Panc1 (cell line): Measurements from ENCODE around the gene OR2W3. TPM values are rescaled to one million over a fixed set of nuclear protein-coding genes. Genes with fewer than 3 reads are reported as not detected.

ENCODE experiments used
- ATAC-seq: fragments of 200-7000 bp; cut with Tn5 transposase; 2 replicates; pipeline ENCODE4 v1.9.1; 2020; ENCODE audit warnings: mild to moderate bottlenecking, moderate library complexity
- BruUV-seq: library from RNA; stranded (reverse); fragments of 400-500 nt; replicated peaks from 2 replicates; lab custom pipeline; 2021; lab: Mats Ljungman, UMichigan
- CTCF ChIA-PET: fragments of 300-600 bp; sonication (Branson Sonifier 250); formaldehyde crosslinking; loops from one replicate; lab custom pipeline; 2022; ENCODE audit warnings: antibody characterized with exemption; lab: Charles Lee
- POLR2A ChIA-PET: fragments of 300-600 bp; sonication (Branson Sonifier 250); formaldehyde crosslinking; loops from one replicate; lab custom pipeline; 2022; ENCODE audit warnings: antibody characterized with exemption; lab: Charles Lee
- DNase-seq: peaks from one replicate; pipeline ENCODE4 v3.0.0-alpha.2; 2010; ENCODE audit warnings: low read depth, low spot score
- H3K27ac ChIP-seq: 2 replicates; pipeline ENCODE4 v1.5.1; 2011; ENCODE audit warnings: mild to moderate bottlenecking, low read length, inconsistent platforms
- H3K27me3 ChIP-seq: fragments of 200-500 bp; sonication (Bioruptor generic); 2 replicates; pipeline ENCODE4 v1.6.0; 2014; ENCODE audit warnings: low read length, inconsistent platforms; ENCODE audit not compliant: control insufficient read depth, insufficient read depth
- H3K36me3 ChIP-seq: fragments of 200-500 bp; sonication (Bioruptor generic); 2 replicates; pipeline ENCODE4 v1.5.1; 2014; ENCODE audit warnings: inconsistent platforms, mild to moderate bottlenecking, low read length, moderate library complexity; ENCODE audit not compliant: control insufficient read depth, insufficient read depth
- H3K4me1 ChIP-seq: 2 replicates; pipeline ENCODE4 v1.5.1; 2011; ENCODE audit warnings: inconsistent platforms, mild to moderate bottlenecking, low read length, moderate library complexity; ENCODE audit not compliant: control insufficient read depth, insufficient read depth
- H3K4me3 ChIP-seq, 2 experiments: 2 replicates each; pipeline ENCODE4 v1.5.1; 2011 to 2012; ENCODE audit warnings: low read depth in 2 of 2, low read length in 2 of 2, mild to moderate bottlenecking in 2 of 2, inconsistent platforms in 1 of 2, moderate library complexity in 1 of 2
- H3K9me3 ChIP-seq: fragments of 200-500 bp; sonication (Bioruptor generic); 2 replicates; pipeline ENCODE4 v1.5.1; 2014; ENCODE audit warnings: low read depth, mild to moderate bottlenecking, inconsistent platforms, low read length, moderate library complexity; ENCODE audit not compliant: control insufficient read depth, insufficient read depth
- POLR2AphosphoS5 ChIP-seq: IDR thresholded peaks from 2 replicates; pipeline ENCODE4 v1.6.1; 2012; ENCODE audit warnings: mild to moderate bottlenecking, low read depth, low read length, moderate library complexity
- SIN3A ChIP-seq: IDR thresholded peaks from 2 replicates; pipeline ENCODE4 v1.6.1; 2012; ENCODE audit warnings: low read depth, mild to moderate bottlenecking, low read length, moderate library complexity, borderline replicate concordance; ENCODE audit not compliant: insufficient read depth
- TCF7L2 ChIP-seq: IDR thresholded peaks from 2 replicates; pipeline ENCODE4 v1.6.1; 2011; ENCODE audit warnings: mild to moderate bottlenecking, low read depth, low read length, inconsistent platforms
- in situ Hi-C: cut with HindIII; loops from 2 replicates; pipeline ENCODE4 v1.10.0; 2016; ENCODE audit warnings: low sequenced_read_pairs, low pct_unique_long_range_greater_than_20kb
- intact Hi-C: fragments of 100-400 bp; cut with micrococcal nuclease; formaldehyde crosslinking; loops from one replicate; pipeline ENCODE4 v1.10.0; 2022; ENCODE audit not compliant: unreplicated experiment
- total RNA-seq: library from RNA; stranded (reverse); gene quantifications from one replicate; pipeline ENCODE4 v1.2.1, GENCODE V29; 2021; ENCODE audit not compliant: unreplicated experiment
- TF ChIP-seq, protein P1 (sequence below), 2 experiments: IDR thresholded peaks; 2 replicates each; pipeline ENCODE4 v1.6.1; 2011 to 2012; ENCODE audit warnings: low read depth in 2 of 2, control low read depth in 1 of 2, low read length in 1 of 2, mild to moderate bottlenecking in 1 of 2, moderate library complexity in 1 of 2; ENCODE audit not compliant: insufficient read depth in 1 of 2
- TF ChIP-seq, protein P2 (sequence below): fragments of 450-650 bp; IDR thresholded peaks from 2 replicates; pipeline ENCODE4 v1.5.1; 2017; ENCODE audit warnings: mild to moderate bottlenecking

Gene OR2W3
- total RNA-seq, 1 experiment from 2014 or later: not detected

DNA sequence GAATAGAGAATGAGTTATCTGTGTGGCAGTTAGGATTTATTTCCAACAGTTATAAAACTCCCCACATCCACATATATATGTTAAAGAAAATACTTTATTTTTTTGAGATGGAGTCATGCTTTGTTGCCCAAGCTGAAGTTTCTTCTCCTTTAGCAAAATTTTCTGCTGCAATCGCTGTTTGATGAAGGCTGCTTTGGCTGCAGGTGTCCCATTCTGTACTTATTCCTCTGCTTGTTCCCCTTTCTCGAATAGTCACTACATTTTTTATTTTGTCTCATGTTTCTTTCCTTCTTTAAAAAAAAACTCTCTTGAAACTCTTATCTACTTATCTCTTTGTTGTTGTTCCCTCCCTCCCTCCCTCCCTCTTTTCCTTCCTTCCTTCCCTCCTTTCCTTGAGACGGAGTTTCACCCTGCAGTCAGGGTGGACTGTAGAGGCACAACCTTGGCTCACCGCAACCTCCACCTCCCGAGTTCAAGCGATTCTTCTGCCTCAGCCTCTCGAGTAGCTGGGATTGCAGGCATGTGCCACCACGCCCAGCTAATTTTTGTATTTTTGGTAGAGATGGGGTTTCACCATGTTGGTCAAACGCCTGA is 10.6 kb downstream of the OR2W3 start:
- no peaks in the 10 kb centered on the region for H3K27me3 ChIP-seq
- ATAC-seq (peak; percentile 78), DNase-seq (peak; percentile 7)
- ChIA-PET POLR2A (no interaction called here), CTCF (no interaction called here)
- BruUV-seq: no TSS peak
- H3K9me3 ChIP-seq: no peaks in the 10 kb centered on the region
- intact Hi-C loops: no loop called here
- in situ Hi-C loops: no loop called here
- no peaks in the 10 kb centered on the region for H3K4me1 ChIP-seq
- H3K36me3 ChIP-seq: no peaks in the 10 kb centered on the region
- peak overlapping the region; percentile 13 to 41 for H3K4me3 ChIP-seq
- TF ChIP-seq, protein P1, sequence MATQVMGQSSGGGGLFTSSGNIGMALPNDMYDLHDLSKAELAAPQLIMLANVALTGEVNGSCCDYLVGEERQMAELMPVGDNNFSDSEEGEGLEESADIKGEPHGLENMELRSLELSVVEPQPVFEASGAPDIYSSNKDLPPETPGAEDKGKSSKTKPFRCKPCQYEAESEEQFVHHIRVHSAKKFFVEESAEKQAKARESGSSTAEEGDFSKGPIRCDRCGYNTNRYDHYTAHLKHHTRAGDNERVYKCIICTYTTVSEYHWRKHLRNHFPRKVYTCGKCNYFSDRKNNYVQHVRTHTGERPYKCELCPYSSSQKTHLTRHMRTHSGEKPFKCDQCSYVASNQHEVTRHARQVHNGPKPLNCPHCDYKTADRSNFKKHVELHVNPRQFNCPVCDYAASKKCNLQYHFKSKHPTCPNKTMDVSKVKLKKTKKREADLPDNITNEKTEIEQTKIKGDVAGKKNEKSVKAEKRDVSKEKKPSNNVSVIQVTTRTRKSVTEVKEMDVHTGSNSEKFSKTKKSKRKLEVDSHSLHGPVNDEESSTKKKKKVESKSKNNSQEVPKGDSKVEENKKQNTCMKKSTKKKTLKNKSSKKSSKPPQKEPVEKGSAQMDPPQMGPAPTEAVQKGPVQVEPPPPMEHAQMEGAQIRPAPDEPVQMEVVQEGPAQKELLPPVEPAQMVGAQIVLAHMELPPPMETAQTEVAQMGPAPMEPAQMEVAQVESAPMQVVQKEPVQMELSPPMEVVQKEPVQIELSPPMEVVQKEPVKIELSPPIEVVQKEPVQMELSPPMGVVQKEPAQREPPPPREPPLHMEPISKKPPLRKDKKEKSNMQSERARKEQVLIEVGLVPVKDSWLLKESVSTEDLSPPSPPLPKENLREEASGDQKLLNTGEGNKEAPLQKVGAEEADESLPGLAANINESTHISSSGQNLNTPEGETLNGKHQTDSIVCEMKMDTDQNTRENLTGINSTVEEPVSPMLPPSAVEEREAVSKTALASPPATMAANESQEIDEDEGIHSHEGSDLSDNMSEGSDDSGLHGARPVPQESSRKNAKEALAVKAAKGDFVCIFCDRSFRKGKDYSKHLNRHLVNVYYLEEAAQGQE (IDR thresholded peaks at IDR 0.05; ENCODE audit: insufficient read depth in 1 of 2, low read depth in 2 of 2, low read length in 1 of 2): no peak
- TF ChIP-seq SIN3A: no peak
- no peak for TF ChIP-seq TCF7L2
- no peak for TF ChIP-seq POLR2AphosphoS5
- TF ChIP-seq, protein P2, sequence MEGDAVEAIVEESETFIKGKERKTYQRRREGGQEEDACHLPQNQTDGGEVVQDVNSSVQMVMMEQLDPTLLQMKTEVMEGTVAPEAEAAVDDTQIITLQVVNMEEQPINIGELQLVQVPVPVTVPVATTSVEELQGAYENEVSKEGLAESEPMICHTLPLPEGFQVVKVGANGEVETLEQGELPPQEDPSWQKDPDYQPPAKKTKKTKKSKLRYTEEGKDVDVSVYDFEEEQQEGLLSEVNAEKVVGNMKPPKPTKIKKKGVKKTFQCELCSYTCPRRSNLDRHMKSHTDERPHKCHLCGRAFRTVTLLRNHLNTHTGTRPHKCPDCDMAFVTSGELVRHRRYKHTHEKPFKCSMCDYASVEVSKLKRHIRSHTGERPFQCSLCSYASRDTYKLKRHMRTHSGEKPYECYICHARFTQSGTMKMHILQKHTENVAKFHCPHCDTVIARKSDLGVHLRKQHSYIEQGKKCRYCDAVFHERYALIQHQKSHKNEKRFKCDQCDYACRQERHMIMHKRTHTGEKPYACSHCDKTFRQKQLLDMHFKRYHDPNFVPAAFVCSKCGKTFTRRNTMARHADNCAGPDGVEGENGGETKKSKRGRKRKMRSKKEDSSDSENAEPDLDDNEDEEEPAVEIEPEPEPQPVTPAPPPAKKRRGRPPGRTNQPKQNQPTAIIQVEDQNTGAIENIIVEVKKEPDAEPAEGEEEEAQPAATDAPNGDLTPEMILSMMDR: no peak
- H3K27ac ChIP-seq: no peak overlapping the region

DNA sequence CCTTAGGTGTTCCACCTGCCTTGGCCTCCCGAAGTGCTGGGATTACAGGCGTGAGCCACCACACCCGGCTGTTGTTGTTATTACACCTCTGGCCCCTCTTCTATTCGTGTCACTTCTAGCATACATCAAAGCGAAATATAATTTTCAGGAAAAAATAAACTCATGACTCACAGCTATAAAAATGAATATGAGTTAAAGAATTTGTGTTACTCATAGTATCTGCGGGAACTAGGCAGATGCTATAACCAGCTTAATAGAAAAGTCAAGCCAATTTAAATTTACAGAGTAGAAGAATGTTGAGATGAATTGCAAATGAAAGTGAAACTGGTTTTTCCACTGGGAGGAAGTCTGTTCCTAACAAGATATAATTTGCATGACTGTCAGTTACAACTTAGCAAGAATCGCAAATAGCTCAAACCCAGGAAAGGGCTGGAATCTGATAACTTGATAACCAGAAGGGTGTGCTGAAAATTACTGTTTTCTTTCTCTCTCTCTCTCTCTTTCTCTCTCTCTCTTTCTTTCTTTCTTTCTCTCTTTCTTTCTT is 11.2 kb downstream of the OR2W3 start:
- ChIA-PET CTCF (interaction anchor here (0.7 kb wide), 1 partner anchor 145 kb away, joined by 4 read pairs; no protein-coding TSS in a partner anchor), POLR2A (no interaction called here)
- in situ Hi-C loops: no loop called here
- Histone ChIP-seq H3K4me1 (no peaks in the 10 kb centered on the region), H3K4me3 (peak overlapping the region; percentile 13 to 41), H3K36me3 (no peaks in the 10 kb centered on the region), H3K27ac (no peak overlapping the region), H3K9me3 (no peaks in the 10 kb centered on the region), H3K27me3 (no peaks in the 10 kb centered on the region)
- intact Hi-C loops: no loop called here
- TF ChIP-seq, protein P1 (IDR thresholded peaks at IDR 0.05; ENCODE audit: insufficient read depth in 1 of 2, low read depth in 2 of 2, low read length in 1 of 2): no peak
- TF ChIP-seq TCF7L2: no peak
- no peak for TF ChIP-seq POLR2AphosphoS5
- TF ChIP-seq SIN3A: no peak
- TF ChIP-seq, protein P2: no peak
- ATAC-seq (peak; percentile 93), DNase-seq (peak; percentile 33)
- BruUV-seq: no TSS peak
